H9 (cell line): ENCODE results near the gene C20orf173. TPM values are rescaled to one million over a fixed set of nuclear protein-coding genes. Genes with fewer than 3 reads are reported as not detected.

Source experiments
- DNase-seq: peaks from one replicate; pipeline ENCODE4 v3.0.0-alpha.2; 2017
- H2AFZ ChIP-seq: one replicate; pipeline ENCODE4 v1.6.1; 2013; ENCODE audit warnings: mild to moderate bottlenecking, low read length, control low read depth, moderate library complexity
- H2AK5ac ChIP-seq: 2 replicates; pipeline ENCODE4 v1.6.1; 2013; ENCODE audit warnings: low read length, control low read depth, mixed read lengths; ENCODE audit not compliant: insufficient read length
- H2BK120ac ChIP-seq: one replicate; pipeline ENCODE4 v1.6.1; 2013; ENCODE audit warnings: low read depth, mild to moderate bottlenecking, low read length, control low read depth, inconsistent platforms; ENCODE audit not compliant: poor library complexity, severe bottlenecking
- H2BK12ac ChIP-seq: 2 replicates; pipeline ENCODE4 v1.6.1; 2013; ENCODE audit warnings: low read length, control low read depth, mixed read lengths, low read depth; ENCODE audit not compliant: insufficient read length
- H2BK15ac ChIP-seq: 2 replicates; pipeline ENCODE4 v1.6.1; 2013; ENCODE audit warnings: low read depth, low read length, control low read depth
- H2BK20ac ChIP-seq: one replicate; pipeline ENCODE4 v1.6.1; 2013; ENCODE audit warnings: low read depth, mild to moderate bottlenecking, low read length, control low read depth, inconsistent platforms; ENCODE audit not compliant: poor library complexity, severe bottlenecking
- H2BK5ac ChIP-seq: 2 replicates; pipeline ENCODE4 v1.6.1; 2013; ENCODE audit warnings: low read length, control low read depth, mixed read lengths; ENCODE audit not compliant: insufficient read length
- H3K14ac ChIP-seq: 2 replicates; pipeline ENCODE4 v1.6.1; 2013; ENCODE audit warnings: low read length, control low read depth; ENCODE audit not compliant: insufficient read depth
- H3K18ac ChIP-seq: 2 replicates; pipeline ENCODE4 v1.6.1; 2013; ENCODE audit warnings: low read depth, mild to moderate bottlenecking, mixed read lengths, low read length, control low read depth; ENCODE audit not compliant: insufficient read length
- H3K23ac ChIP-seq: 2 replicates; pipeline ENCODE4 v1.6.1; 2013; ENCODE audit warnings: low read length, control low read depth, mixed read lengths, low read depth; ENCODE audit not compliant: insufficient read length
- H3K23me2 ChIP-seq: 2 replicates; pipeline ENCODE4 v1.6.1; 2013; ENCODE audit warnings: low read depth, mild to moderate bottlenecking, mixed read lengths, low read length, control low read depth; ENCODE audit not compliant: insufficient read length, poor library complexity, severe bottlenecking
- H3K27ac ChIP-seq: 2 replicates; pipeline ENCODE4 v1.5.1; 2013; ENCODE audit warnings: low read length, control low read depth, mixed read lengths, low read depth; ENCODE audit not compliant: insufficient read length
- H3K27me3 ChIP-seq: 2 replicates; pipeline ENCODE4 v1.6.1; 2013; ENCODE audit warnings: low read length, control low read depth, inconsistent platforms; ENCODE audit not compliant: insufficient read depth
- H3K4ac ChIP-seq: 2 replicates; pipeline ENCODE4 v1.6.1; 2013; ENCODE audit warnings: low read depth, mild to moderate bottlenecking, control low read depth, inconsistent platforms, low read length, moderate library complexity
- H3K4me1 ChIP-seq: 2 replicates; pipeline ENCODE4 v1.6.1; 2013; ENCODE audit warnings: low read length, control low read depth, inconsistent platforms; ENCODE audit not compliant: insufficient read depth
- H3K4me2 ChIP-seq: 2 replicates; pipeline ENCODE4 v1.6.1; 2013; ENCODE audit warnings: low read length, control low read depth, mixed read lengths; ENCODE audit not compliant: insufficient read length, insufficient read depth
- H3K56ac ChIP-seq: 2 replicates; pipeline ENCODE4 v1.6.1; 2013; ENCODE audit warnings: low read depth, mild to moderate bottlenecking, mixed read lengths, low read length, control low read depth; ENCODE audit not compliant: insufficient read length
- H3K79me1 ChIP-seq: 2 replicates; pipeline ENCODE4 v1.6.1; 2013; ENCODE audit warnings: low read depth, mild to moderate bottlenecking, moderate library complexity, low read length, control low read depth, inconsistent platforms; ENCODE audit not compliant: insufficient read depth, poor library complexity, severe bottlenecking
- H3K79me2 ChIP-seq: 2 replicates; pipeline ENCODE4 v1.6.1; 2013; ENCODE audit warnings: low read length, control low read depth, inconsistent platforms; ENCODE audit not compliant: insufficient read depth
- H3K9ac ChIP-seq: 2 replicates; pipeline ENCODE4 v1.6.1; 2013; ENCODE audit warnings: low read length, control low read depth, mixed read lengths; ENCODE audit not compliant: insufficient read length; ENCODE audit errors: extremely low read depth
- H3K9me3 ChIP-seq: one replicate; pipeline ENCODE4 v1.6.1; 2013; ENCODE audit warnings: low read depth, low read length, inconsistent platforms; ENCODE audit not compliant: control insufficient read depth
- H3T11ph ChIP-seq: one replicate; pipeline ENCODE4 v1.6.1; 2013; ENCODE audit warnings: mild to moderate bottlenecking, low read length, control low read depth, inconsistent platforms
- H4K20me1 ChIP-seq: one replicate; pipeline ENCODE4 v1.6.1; 2013; ENCODE audit not compliant: control insufficient read depth, insufficient read length, insufficient read depth
- H4K5ac ChIP-seq: 2 replicates; pipeline ENCODE4 v1.6.1; 2013; ENCODE audit warnings: low read depth, mild to moderate bottlenecking, mixed read lengths, low read length, control low read depth; ENCODE audit not compliant: insufficient read length
- H4K8ac ChIP-seq: replicated peaks from 2 replicates; pipeline ENCODE4 v1.6.1; 2013; ENCODE audit warnings: low read length, control low read depth, mixed read lengths, low read depth; ENCODE audit not compliant: insufficient read length
- H4K91ac ChIP-seq: 2 replicates; pipeline ENCODE4 v1.6.1; 2013; ENCODE audit warnings: low read depth, mild to moderate bottlenecking, moderate library complexity, mixed read lengths, low read length, control low read depth; ENCODE audit not compliant: insufficient read length
- H3K27ac Mint-ChIP-seq, 3 experiments: 2 replicates in 2 of 3; 3 replicates in 1 of 3; pipeline ENCODE4 v1.8.0; 2020 to 2021; ENCODE audit warnings: mixed read lengths in 3 of 3, mild to moderate bottlenecking in 1 of 3, moderate library complexity in 1 of 3
- H3K27me3 Mint-ChIP-seq: 2 replicates; pipeline ENCODE4 v1.8.0; 2021; ENCODE audit warnings: low read depth, mild to moderate bottlenecking, moderate library complexity, mixed read lengths
- H3K36me3 Mint-ChIP-seq, 3 experiments: 2 replicates in 2 of 3; 3 replicates in 1 of 3; pipeline ENCODE4 v1.8.0; 2020 to 2021; ENCODE audit warnings: low read depth in 3 of 3, mixed read lengths in 3 of 3; ENCODE audit not compliant: insufficient read depth in 1 of 3
- H3K4me1 Mint-ChIP-seq, 2 experiments: 2 replicates each; pipeline ENCODE4 v1.8.0; 2020; ENCODE audit warnings: mixed read lengths in 2 of 2
- H3K4me3 Mint-ChIP-seq, 2 experiments: 2 replicates in 1 of 2; 3 replicates in 1 of 2; pipeline ENCODE4 v1.8.0; 2020 to 2021; ENCODE audit warnings: mild to moderate bottlenecking in 2 of 2, mixed read lengths in 2 of 2, moderate library complexity in 1 of 2
- H3K9me3 Mint-ChIP-seq, 2 experiments: 2 replicates in 1 of 2; 3 replicates in 1 of 2; pipeline ENCODE4 v1.8.0; 2020; ENCODE audit warnings: mild to moderate bottlenecking in 2 of 2, mixed read lengths in 2 of 2, moderate library complexity in 1 of 2
- WGBS: extraction: QIAGEN DNeasy Blood & Tissue Kit; methylation state at CpG from one replicate; pipeline ENCODE4 v1.1.7; 2013; ENCODE audit warnings: missing lambda C conversion rate, low lambda C conversion rate, mixed read lengths; ENCODE audit not compliant: insufficient read length; ENCODE audit errors: extremely low coverage; 5-methylcytosine and 5-hydroxymethylcytosine counted together
- total RNA-seq: library from RNA; stranded (reverse); gene quantifications from 2 replicates; pipeline ENCODE4 v1.2.1, GENCODE V29; 2021
- TF ChIP-seq, protein P1 (sequence below): fragments of 200-600 bp; sonication (generic); conservative IDR thresholded peaks from 3 replicates; pipeline ENCODE4 v1.8.0; 2021; ENCODE audit warnings: antibody characterized with exemption, mild to moderate bottlenecking

The C20orf173 gene
- total RNA-seq, 1 experiment from 2014 or later, result not detected

DNA sequence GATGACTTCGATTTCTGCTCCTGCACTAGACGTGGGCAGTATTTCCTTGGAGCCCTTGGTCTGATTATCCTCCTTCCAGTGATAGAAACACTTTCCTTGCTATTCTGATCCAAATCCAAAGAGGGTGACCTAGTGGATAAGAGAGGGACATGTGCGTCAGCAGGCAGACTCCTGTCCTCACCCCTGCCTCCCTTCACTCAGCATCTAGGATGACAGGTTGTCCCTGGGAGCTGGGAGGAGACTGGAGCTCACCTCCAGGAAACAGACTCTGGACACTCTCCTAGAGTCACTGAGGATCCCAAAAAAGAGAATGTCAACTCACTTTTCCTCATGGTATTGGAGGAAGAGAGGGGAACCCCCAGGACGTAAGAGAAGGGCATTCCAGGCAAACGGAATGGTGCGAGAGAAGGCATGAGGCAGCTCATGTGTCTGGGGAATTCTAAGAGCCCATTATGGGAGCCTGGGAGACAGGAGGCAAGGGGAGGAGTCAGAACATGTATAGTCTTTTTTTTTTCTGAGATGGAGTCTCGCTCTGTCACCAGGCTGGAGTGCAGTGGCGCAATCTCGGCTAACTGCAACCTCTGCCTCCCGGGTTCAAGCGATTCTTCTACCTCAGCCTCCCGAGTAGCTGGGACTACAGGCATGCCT, 2.2 kb downstream of the C20orf173 start:
- Histone ChIP-seq H3K9me3 (no peaks in the 10 kb centered on the region), H3K18ac (no peak overlapping the region), H3K23ac (no peak overlapping the region), H3K27me3 (no peaks in the 10 kb centered on the region), H2BK5ac (no peak overlapping the region), H4K5ac (no peak overlapping the region), H3K27ac (no peak overlapping the region), H4K20me1 (no peaks in the 10 kb centered on the region), H3K23me2 (no peaks in the 10 kb centered on the region), H3K79me2 (no peaks in the 10 kb centered on the region), H2BK120ac (no peak overlapping the region), H2AK5ac (no peak overlapping the region), H2BK12ac (no peak overlapping the region), H3K9ac (no peak overlapping the region), H2BK15ac (no peak overlapping the region), H3K79me1 (no peaks in the 10 kb centered on the region), H2AFZ (no peak overlapping the region), H3K4me2 (no peak overlapping the region), H4K8ac (no peak overlapping the region), H3K14ac (no peak overlapping the region), H3K56ac (no peak overlapping the region), H4K91ac (no peak overlapping the region), H3T11ph (no peak overlapping the region), H3K4me1 (no peaks in the 10 kb centered on the region), H2BK20ac (no peak overlapping the region), H3K4ac (no peak overlapping the region)
- Mint-ChIP-seq H3K4me1 (0 out of 4 replicates have a peak, but pooled peaks cover 3 to 4% of the 10 kb centered on the region in 2 experiments), H3K4me3 (no peak overlapping the region), H3K27me3 (peaks cover 2% of the 10 kb centered on the region), H3K9me3 (peaks cover 7 to 12% of the 10 kb centered on the region in 2 experiments; a peak in 4 of 5 replicates), H3K27ac (no peak overlapping the region; a peak in 1 of 7 replicates), H3K36me3 (no peaks in the 10 kb centered on the region; a peak in 1 of 7 replicates)
- no CpG with 5 or more reads among the region's 12 CpGs for WGBS
- no peak for DNase-seq
- TF ChIP-seq, protein P1, sequence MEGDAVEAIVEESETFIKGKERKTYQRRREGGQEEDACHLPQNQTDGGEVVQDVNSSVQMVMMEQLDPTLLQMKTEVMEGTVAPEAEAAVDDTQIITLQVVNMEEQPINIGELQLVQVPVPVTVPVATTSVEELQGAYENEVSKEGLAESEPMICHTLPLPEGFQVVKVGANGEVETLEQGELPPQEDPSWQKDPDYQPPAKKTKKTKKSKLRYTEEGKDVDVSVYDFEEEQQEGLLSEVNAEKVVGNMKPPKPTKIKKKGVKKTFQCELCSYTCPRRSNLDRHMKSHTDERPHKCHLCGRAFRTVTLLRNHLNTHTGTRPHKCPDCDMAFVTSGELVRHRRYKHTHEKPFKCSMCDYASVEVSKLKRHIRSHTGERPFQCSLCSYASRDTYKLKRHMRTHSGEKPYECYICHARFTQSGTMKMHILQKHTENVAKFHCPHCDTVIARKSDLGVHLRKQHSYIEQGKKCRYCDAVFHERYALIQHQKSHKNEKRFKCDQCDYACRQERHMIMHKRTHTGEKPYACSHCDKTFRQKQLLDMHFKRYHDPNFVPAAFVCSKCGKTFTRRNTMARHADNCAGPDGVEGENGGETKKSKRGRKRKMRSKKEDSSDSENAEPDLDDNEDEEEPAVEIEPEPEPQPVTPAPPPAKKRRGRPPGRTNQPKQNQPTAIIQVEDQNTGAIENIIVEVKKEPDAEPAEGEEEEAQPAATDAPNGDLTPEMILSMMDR, result no peak
